Measurements from ENCODE around the gene CD247. TPM values are rescaled to one million over a fixed set of nuclear protein-coding genes. Genes with fewer than 3 reads are reported as not detected.
A peak's percentile ranks its signal among the peaks of the same experiment; 100 is the strongest.

Gene CD247
- total RNA-seq, 1 donor from 2014 or later = 9.8 TPM

GRCh38 chr1:167501515-167502191, 16.7 kb downstream of the CD247 start:
- intact Hi-C loops (cut with DNase I) = no loop called here
- peak in 1 of 2 donors; percentile 64 for DNase-seq (ENCODE audit: extremely low spot score in 2 of 2)
- Histone ChIP-seq H3K36me3 (no peaks in the 10 kb centered on the region), H3K27ac (no peak overlapping the region), H3K27me3 (no peaks in the 10 kb centered on the region), H3K4me3 (no peak overlapping the region), H3K9me3 (no peaks in the 10 kb centered on the region), H3K4me1 (no peaks in the 10 kb centered on the region)
- TF ChIP-seq CTCF (IDR thresholded peaks at IDR 0.05) (no peak), POLR2AphosphoS5 (IDR thresholded peaks at IDR 0.05; ENCODE audit: insufficient read depth in 1 of 2, low read depth in 1 of 2) (no peak), POLR2A (IDR thresholded peaks at IDR 0.05) (no peak)

- H3K4me1 ChIP-seq = no peaks in the 10 kb centered on the region
- H3K36me3 ChIP-seq = no peaks in the 10 kb centered on the region
- TF ChIP-seq POLR2A (IDR thresholded peaks at IDR 0.05) (no peak), POLR2AphosphoS5 (IDR thresholded peaks at IDR 0.05; ENCODE audit: insufficient read depth in 1 of 2, low read depth in 1 of 2) (no peak), CTCF (IDR thresholded peaks at IDR 0.05) (no peak)
- H3K27ac ChIP-seq = no peak overlapping the region
- DNase-seq (ENCODE audit: extremely low spot score in 2 of 2) = peak in 1 of 2 donors; percentile 5
- H3K27me3 ChIP-seq = no peaks in the 10 kb centered on the region
- intact Hi-C loops (cut with DNase I) = no loop called here
- H3K4me3 ChIP-seq = no peak overlapping the region
- H3K9me3 ChIP-seq = no peaks in the 10 kb centered on the region
Measured at GRCh38 chr1:167500283-167500860, 18.0 kb downstream of the CD247 start.

GRCh38 chr1:167499664-167500101, 18.6 kb downstream of the CD247 start:
- intact Hi-C loops (cut with DNase I) = no loop called here
- peak in 1 of 2 donors; percentile 29 for DNase-seq (ENCODE audit: extremely low spot score in 2 of 2)
- no peak for TF ChIP-seq POLR2A (IDR thresholded peaks at IDR 0.05)

GRCh38 chr1:167499106-167499505, 19.2 kb downstream of the CD247 start:
- intact Hi-C loops (cut with DNase I) = no loop called here
- no peaks in the 10 kb centered on the region for H3K36me3 ChIP-seq
- TF ChIP-seq CTCF (IDR thresholded peaks at IDR 0.05) (no peak), POLR2A (IDR thresholded peaks at IDR 0.05) (no peak), POLR2AphosphoS5 (IDR thresholded peaks at IDR 0.05; ENCODE audit: insufficient read depth in 1 of 2, low read depth in 1 of 2) (no peak)
- H3K27ac ChIP-seq = no peak overlapping the region
- no peaks in the 10 kb centered on the region for H3K4me1 ChIP-seq
- H3K27me3 ChIP-seq = no peaks in the 10 kb centered on the region
- H3K4me3 ChIP-seq = no peak overlapping the region
- no peaks in the 10 kb centered on the region for H3K9me3 ChIP-seq
- peak in 1 of 2 donors; percentile 27 for DNase-seq (ENCODE audit: extremely low spot score in 2 of 2)

More at GRCh38 chr1:167499664-167500101, 18.6 kb downstream of the CD247 start:
- H3K4me3 ChIP-seq = no peak overlapping the region
- H3K27ac ChIP-seq = no peak overlapping the region
- H3K4me1 ChIP-seq = no peaks in the 10 kb centered on the region
- H3K27me3 ChIP-seq = no peaks in the 10 kb centered on the region
- no peaks in the 10 kb centered on the region for H3K9me3 ChIP-seq
- H3K36me3 ChIP-seq = no peaks in the 10 kb centered on the region

GRCh38 chr1:167496797-167497619, 21.3 kb downstream of the CD247 start:
- H3K27me3 ChIP-seq = no peaks in the 10 kb centered on the region

More at GRCh38 chr1:167496797-167497619, 21.3 kb downstream of the CD247 start:
- Histone ChIP-seq H3K9me3 (no peaks in the 10 kb centered on the region), H3K27ac (no peak overlapping the region), H3K36me3 (no peaks in the 10 kb centered on the region), H3K4me3 (no peak overlapping the region), H3K4me1 (no peaks in the 10 kb centered on the region)
- DNase-seq (ENCODE audit: extremely low spot score in 2 of 2) = no peak
- intact Hi-C loops (cut with DNase I) = no loop called here
- TF ChIP-seq CTCF (IDR thresholded peaks at IDR 0.05) = no peak
- TF ChIP-seq POLR2A (IDR thresholded peaks at IDR 0.05) = no peak
- TF ChIP-seq POLR2AphosphoS5 (IDR thresholded peaks at IDR 0.05; ENCODE audit: insufficient read depth in 1 of 2, low read depth in 1 of 2) = no peak

Data from vagina (tissue), 2 donors.